SK-N-SH treated with all-trans-retinoic acid at 6 μM for 48 hours (cell line): Measurements from ENCODE around the gene CEP89.

ENCODE experiments used
- ATAC-seq: fragments of 200-7000 bp; cut with Tn5 transposase; 3 replicates; pipeline ENCODE4 v1.9.1; 2020; ENCODE audit warnings: mild to moderate bottlenecking, moderate library complexity
- ARNTL ChIP-seq: fragments of 450-650 bp; formaldehyde crosslinking; IDR thresholded peaks from 2 replicates; pipeline ENCODE4 v1.5.0; 2020; ENCODE audit warnings: low read depth, mild to moderate bottlenecking, moderate library complexity, borderline replicate concordance
- BACH2 ChIP-seq: fragments of 250-450 bp; sonication (Bioruptor Pico); IDR thresholded peaks from 2 replicates; pipeline ENCODE4 v1.9.0; 2021; ENCODE audit warnings: mild to moderate bottlenecking, borderline replicate concordance
- CREB5 ChIP-seq: fragments of 250-450 bp; sonication (Bioruptor Pico); IDR thresholded peaks from 2 replicates; pipeline ENCODE4 v1.5.1; 2020; ENCODE audit warnings: low read depth, mild to moderate bottlenecking, moderate library complexity
- CSDC2 ChIP-seq: fragments of 250-450 bp; sonication (Bioruptor Pico); IDR thresholded peaks from 2 replicates; pipeline ENCODE4 v1.5.0; 2020; ENCODE audit warnings: mild to moderate bottlenecking, moderate library complexity
- CSRNP3 ChIP-seq: fragments of 250-450 bp; sonication (Bioruptor Pico); IDR thresholded peaks from 2 replicates; pipeline ENCODE4 v1.5.1; 2021; ENCODE audit warnings: mild to moderate bottlenecking, moderate library complexity
- ESRRG ChIP-seq: fragments of 250-450 bp; sonication (Bioruptor Pico); IDR thresholded peaks from 2 replicates; pipeline ENCODE4 v1.6.1; 2021; ENCODE audit warnings: mild to moderate bottlenecking
- GLIS3 ChIP-seq: fragments of 250-450 bp; sonication (Bioruptor Pico); IDR thresholded peaks from 2 replicates; pipeline ENCODE4 v1.5.0; 2020; ENCODE audit warnings: mild to moderate bottlenecking, moderate library complexity
- ISL1 ChIP-seq: fragments of 250-450 bp; sonication (Bioruptor Pico); IDR thresholded peaks from 2 replicates; pipeline ENCODE4 v2.1.2; 2022; ENCODE audit warnings: mild to moderate bottlenecking, moderate library complexity
- OSR1 ChIP-seq: fragments of 250-450 bp; sonication (Bioruptor Pico); IDR thresholded peaks from 2 replicates; pipeline ENCODE4 v1.8.0; 2022; ENCODE audit warnings: moderate library complexity, mild to moderate bottlenecking, inconsistent platforms
- PATZ1 ChIP-seq: fragments of 250-450 bp; sonication (Bioruptor Pico); IDR thresholded peaks from 2 replicates; pipeline ENCODE4 v1.8.0; 2020; ENCODE audit warnings: mild to moderate bottlenecking, moderate library complexity, borderline replicate concordance
- POU6F1 ChIP-seq: fragments of 250-450 bp; sonication (Bioruptor Pico); IDR thresholded peaks from 2 replicates; pipeline ENCODE4 v1.8.0; 2021; ENCODE audit warnings: low read depth, mild to moderate bottlenecking, moderate library complexity, borderline replicate concordance
- PPARA ChIP-seq: fragments of 250-450 bp; sonication (Bioruptor Pico); IDR thresholded peaks from 2 replicates; pipeline ENCODE4 v1.5.0; 2020; ENCODE audit warnings: mild to moderate bottlenecking, borderline replicate concordance
- SNAI2 ChIP-seq: fragments of 250-450 bp; sonication (Bioruptor Pico); IDR thresholded peaks from 2 replicates; pipeline ENCODE4 v1.5.0; 2020; ENCODE audit warnings: mild to moderate bottlenecking, moderate library complexity
- TCF4 ChIP-seq: fragments of 250-450 bp; sonication (Bioruptor Pico); IDR thresholded peaks from 2 replicates; pipeline ENCODE4 v1.8.0; 2021; ENCODE audit warnings: mild to moderate bottlenecking, moderate library complexity, borderline replicate concordance
- TOX ChIP-seq: fragments of 250-450 bp; sonication (Bioruptor Pico); IDR thresholded peaks from 2 replicates; pipeline ENCODE4 v1.8.0; 2021; ENCODE audit warnings: mild to moderate bottlenecking, moderate library complexity, borderline replicate concordance
- ZC3H10 ChIP-seq: fragments of 250-450 bp; sonication (Bioruptor Pico); IDR thresholded peaks from 2 replicates; pipeline ENCODE4 v1.5.1; 2021; ENCODE audit warnings: mild to moderate bottlenecking, moderate library complexity
- ZFP3 ChIP-seq: fragments of 250-450 bp; sonication (Bioruptor Pico); IDR thresholded peaks from 2 replicates; pipeline ENCODE4 v1.5.0; 2020; ENCODE audit warnings: mild to moderate bottlenecking, moderate library complexity
- ZFP30 ChIP-seq: fragments of 450-650 bp; formaldehyde crosslinking; IDR thresholded peaks from 2 replicates; pipeline ENCODE4 v1.5.0; 2022; ENCODE audit warnings: mild to moderate bottlenecking, moderate library complexity
- ZNF565 ChIP-seq: fragments of 450-650 bp; formaldehyde crosslinking; conservative IDR thresholded peaks from 2 replicates; pipeline ENCODE4 v1.5.0; 2020; ENCODE audit warnings: low read depth, mild to moderate bottlenecking, moderate library complexity
- ZNF70 ChIP-seq: fragments of 450-650 bp; formaldehyde crosslinking; IDR thresholded peaks from 2 replicates; pipeline ENCODE4 v1.5.0; 2020; ENCODE audit warnings: mild to moderate bottlenecking, moderate library complexity
- ZNF8 ChIP-seq: fragments of 450-650 bp; formaldehyde crosslinking; IDR thresholded peaks from 2 replicates; pipeline ENCODE4 v1.5.0; 2020; ENCODE audit warnings: mild to moderate bottlenecking, moderate library complexity

The CEP89 gene

GRCh38 chr19:32976223-32976805 lies 4.6 kb upstream of the CEP89 start (continued):
- TF ChIP-seq POU6F1 (CRISPR knock-in tag) (no peak), ZFP3 (no peak), TCF4 (CRISPR knock-in tag) (no peak), ZC3H10 (CRISPR knock-in tag) (no peak), ZFP30 (CRISPR knock-in tag) (no peak)
- TF ChIP-seq, all 23 proteins: peak for 0

- TF ChIP-seq GLIS3, result no peak
- TF ChIP-seq ZC3H10 (CRISPR knock-in tag), result no peak
- TF ChIP-seq POU6F1 (CRISPR knock-in tag), result no peak
- no peak for TF ChIP-seq ISL1 (CRISPR knock-in tag)
- no peak for TF ChIP-seq PATZ1 (CRISPR knock-in tag)
- no peak for TF ChIP-seq SNAI2 (CRISPR knock-in tag)
- TF ChIP-seq ZFP3, result no peak
- TF ChIP-seq TCF4 (CRISPR knock-in tag), result no peak
- TF ChIP-seq CSDC2 (CRISPR knock-in tag), result no peak
- no peak for TF ChIP-seq CREB5
- TF ChIP-seq BACH2, result no peak
- TF ChIP-seq ESRRG (CRISPR knock-in tag), result no peak
- TF ChIP-seq ARNTL, result no peak
- no peak for TF ChIP-seq OSR1 (CRISPR knock-in tag)
- TF ChIP-seq ZNF8, result no peak
- TF ChIP-seq ZFP30 (CRISPR knock-in tag), result no peak
- no peak for TF ChIP-seq PPARA (CRISPR knock-in tag)
- peak; percentile 13 for ATAC-seq
These were observed 654 bp downstream of the CEP89 start for GRCh38 chr19:32971012-32971595.

GRCh38 chr19:32969549-32969948 lies 2.2 kb downstream of the CEP89 start:
- no peak for ATAC-seq
- TF ChIP-seq TOX (no peak), CSDC2 (CRISPR knock-in tag) (no peak), ZFP3 (no peak), ZNF70 (no peak), ARNTL (no peak), ZC3H10 (CRISPR knock-in tag) (no peak), ZNF565 (no peak), CSRNP3 (CRISPR knock-in tag) (no peak)

GRCh38 chr19:32966750-32967149 lies 5.0 kb downstream of the CEP89 start:
- ATAC-seq, result no peak
- TF ChIP-seq ZNF70 (no peak), ZFP3 (no peak), CSRNP3 (CRISPR knock-in tag) (no peak), CREB5 (no peak)
